ENCODE results near the gene GID4. TPM values are rescaled to one million over a fixed set of nuclear protein-coding genes. Genes with fewer than 3 reads are reported as not detected.

Gene GID4
- total RNA-seq, 1 donor from 2014 or later = 7.3 TPM

DNA sequence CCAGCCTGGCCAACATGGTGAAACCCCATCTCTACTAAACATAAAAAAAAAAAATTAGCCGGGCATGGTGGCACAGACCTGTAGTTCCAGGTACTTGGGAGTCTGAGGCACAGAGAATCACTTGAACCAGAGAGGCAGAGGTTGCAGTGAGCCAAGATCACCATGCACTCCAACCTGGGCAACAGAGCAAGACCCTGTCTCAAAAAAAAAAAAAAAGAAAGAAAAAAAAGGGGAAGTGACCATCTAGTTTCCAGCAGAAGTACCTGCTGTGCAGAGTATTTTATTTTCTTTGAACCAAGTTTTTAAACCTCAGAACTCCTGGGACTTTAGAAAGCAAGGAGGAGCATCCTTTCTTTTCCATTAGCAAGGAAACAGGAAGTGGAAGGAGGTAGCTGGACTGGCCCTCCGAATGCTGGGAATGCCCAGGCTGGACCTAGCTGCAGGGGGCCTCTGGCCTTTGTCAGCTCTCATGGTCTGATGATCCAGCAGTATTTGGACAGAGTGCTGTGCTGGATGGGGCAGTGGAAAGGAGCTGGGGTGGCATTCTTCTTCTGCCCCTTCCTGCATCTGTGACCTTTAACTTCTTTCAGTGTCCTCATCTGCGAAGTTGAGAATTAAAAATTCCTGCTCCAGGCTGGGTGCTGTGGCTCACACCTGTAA, 6.6 kb downstream of the GID4 start:
- Mint-ChIP-seq H3K4me3 (no peak overlapping the region), H3K9me3 (no peaks in the 10 kb centered on the region), H3K27ac (no peak overlapping the region), H3K36me3 (ENCODE audit: low read depth) (peaks cover 19% of the 10 kb centered on the region), H3K4me1 (peaks cover 20% of the 10 kb centered on the region), H3K27me3 (no peaks in the 10 kb centered on the region)
- no peak for TF ChIP-seq CTCF (IDR thresholded peaks at IDR 0.05)
- DNase-seq = no peak
- intact Hi-C loops (cut with micrococcal nuclease) = no loop called here
- peak; percentile 45 for ATAC-seq (ENCODE audit: low read depth)
- ChIA-PET POLR2A (no interaction called here), CTCF (no interaction called here)

DNA sequence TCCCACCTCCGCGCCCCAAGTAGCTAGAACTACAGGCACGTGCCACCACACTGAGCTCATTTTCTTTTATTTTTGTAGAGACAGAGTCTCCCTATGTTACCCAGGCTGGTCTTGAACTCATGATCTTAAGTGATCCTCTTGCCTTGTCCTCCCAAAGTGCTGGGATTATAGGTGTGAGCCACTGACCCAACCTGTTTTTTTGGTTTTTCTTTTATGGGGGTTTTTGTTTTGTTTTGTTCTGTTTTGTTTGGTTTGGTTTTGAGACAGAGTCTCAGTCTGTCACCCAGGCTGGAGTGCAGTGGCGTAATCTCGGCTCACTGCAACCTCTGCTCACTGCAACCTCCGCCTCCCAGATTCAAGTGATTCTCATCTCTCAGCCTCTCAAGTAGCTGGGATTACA, 16.4 kb downstream of the GID4 start:
- intact Hi-C loops (cut with micrococcal nuclease) = no loop called here
- Mint-ChIP-seq H3K4me1 (no peaks in the 10 kb centered on the region), H3K36me3 (ENCODE audit: low read depth) (peaks cover 56% of the 10 kb centered on the region), H3K9me3 (no peaks in the 10 kb centered on the region), H3K4me3 (no peak overlapping the region), H3K27ac (no peak overlapping the region), H3K27me3 (no peaks in the 10 kb centered on the region)
- ChIA-PET CTCF (no interaction called here), POLR2A (no interaction called here)
- no peak for TF ChIP-seq CTCF (IDR thresholded peaks at IDR 0.05)
- DNase-seq (no peak), ATAC-seq (ENCODE audit: low read depth) (no peak)

DNA sequence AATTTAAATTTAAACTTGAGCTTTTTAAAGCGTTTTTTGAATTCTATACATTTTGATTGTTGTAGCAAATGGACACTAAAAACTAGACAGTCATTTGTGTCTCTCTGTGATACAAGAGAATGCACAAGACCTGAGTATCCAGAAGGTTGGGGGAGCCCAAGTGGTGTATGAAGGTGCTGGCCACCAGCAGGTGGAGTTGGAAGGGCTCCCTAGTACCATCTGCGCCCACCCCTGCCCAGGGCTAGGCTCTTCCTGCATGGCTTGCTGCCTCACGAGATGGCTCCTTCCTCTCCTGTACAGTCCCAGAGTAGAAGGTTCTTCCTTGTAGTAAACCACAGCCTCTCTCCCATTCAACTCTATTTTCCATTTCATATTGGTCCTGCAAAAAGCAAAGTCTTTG, 17.0 kb downstream of the GID4 start:
- ATAC-seq (ENCODE audit: low read depth) (no peak), DNase-seq (no peak)
- no peak for TF ChIP-seq CTCF (IDR thresholded peaks at IDR 0.05)
- H3K4me1 Mint-ChIP-seq = no peaks in the 10 kb centered on the region
- no peaks in the 10 kb centered on the region for H3K27me3 Mint-ChIP-seq
- no peak overlapping the region for H3K4me3 Mint-ChIP-seq
- intact Hi-C loops (cut with micrococcal nuclease) = no loop called here
- POLR2A ChIA-PET = no interaction called here
- CTCF ChIA-PET = no interaction called here
- H3K36me3 Mint-ChIP-seq (ENCODE audit: low read depth) = peaks cover 59% of the 10 kb centered on the region
- no peaks in the 10 kb centered on the region for H3K9me3 Mint-ChIP-seq
- H3K27ac Mint-ChIP-seq = no peak overlapping the region

- ChIA-PET POLR2A (interaction anchor here (0.8 kb wide), 1 partner anchor 348 kb away, joined by 9 read pairs; no protein-coding TSS in a partner anchor), CTCF (no interaction called here)
- peaks cover 77% of the 10 kb centered on the region for H3K36me3 Mint-ChIP-seq (ENCODE audit: low read depth)
Measured at GRCh38 chr17:18059283-18059682, 20.1 kb downstream of the GID4 start.

GRCh38 chr17:18064053-18064452, 24.8 kb downstream of the GID4 start:
- ATAC-seq (ENCODE audit: low read depth) (no peak), DNase-seq (no peak)
- Mint-ChIP-seq H3K36me3 (ENCODE audit: low read depth) (peaks cover 61% of the 10 kb centered on the region), H3K27ac (no peak overlapping the region), H3K27me3 (no peaks in the 10 kb centered on the region), H3K9me3 (no peaks in the 10 kb centered on the region), H3K4me1 (no peaks in the 10 kb centered on the region), H3K4me3 (no peak overlapping the region)
- intact Hi-C loops (cut with micrococcal nuclease) = no loop called here
- ChIA-PET CTCF (no interaction called here), POLR2A (no interaction called here)
- TF ChIP-seq CTCF (IDR thresholded peaks at IDR 0.05) = no peak

More at GRCh38 chr17:18059283-18059682, 20.1 kb downstream of the GID4 start:
- no peaks in the 10 kb centered on the region for H3K27me3 Mint-ChIP-seq
- H3K27ac Mint-ChIP-seq = no peak overlapping the region
- no peaks in the 10 kb centered on the region for H3K4me1 Mint-ChIP-seq
- H3K9me3 Mint-ChIP-seq = no peaks in the 10 kb centered on the region
- H3K4me3 Mint-ChIP-seq = no peak overlapping the region
- DNase-seq (no peak), ATAC-seq (ENCODE audit: low read depth) (no peak)
- TF ChIP-seq CTCF (IDR thresholded peaks at IDR 0.05) = no peak
- intact Hi-C loops (cut with micrococcal nuclease) = no loop called here

All from activated B cell treated with CpG ODN at 0.5 μM for 24 hours (primary cell).